ENCODE data around the gene HMGCL.

Gene HMGCL

DNA sequence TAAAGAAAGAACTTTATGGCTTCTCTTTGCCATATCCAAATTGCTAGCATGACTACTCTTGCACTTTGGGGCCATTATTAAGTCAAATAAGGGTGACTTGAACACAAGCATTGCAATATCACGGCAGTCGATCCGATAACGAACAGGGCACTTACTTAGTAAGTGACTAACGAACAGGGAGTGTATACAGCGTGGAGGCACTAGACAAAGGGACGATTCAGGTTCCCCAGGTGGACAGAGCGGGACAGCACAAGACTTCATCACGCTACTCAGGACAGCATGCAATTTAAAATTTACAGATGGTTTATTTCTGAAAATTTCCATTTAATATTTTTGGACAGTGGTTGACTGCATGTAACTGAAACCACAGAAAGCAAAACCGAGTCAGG is 52.4 kb downstream of the HMGCL start:
- DNase-seq: no peak

DNA sequence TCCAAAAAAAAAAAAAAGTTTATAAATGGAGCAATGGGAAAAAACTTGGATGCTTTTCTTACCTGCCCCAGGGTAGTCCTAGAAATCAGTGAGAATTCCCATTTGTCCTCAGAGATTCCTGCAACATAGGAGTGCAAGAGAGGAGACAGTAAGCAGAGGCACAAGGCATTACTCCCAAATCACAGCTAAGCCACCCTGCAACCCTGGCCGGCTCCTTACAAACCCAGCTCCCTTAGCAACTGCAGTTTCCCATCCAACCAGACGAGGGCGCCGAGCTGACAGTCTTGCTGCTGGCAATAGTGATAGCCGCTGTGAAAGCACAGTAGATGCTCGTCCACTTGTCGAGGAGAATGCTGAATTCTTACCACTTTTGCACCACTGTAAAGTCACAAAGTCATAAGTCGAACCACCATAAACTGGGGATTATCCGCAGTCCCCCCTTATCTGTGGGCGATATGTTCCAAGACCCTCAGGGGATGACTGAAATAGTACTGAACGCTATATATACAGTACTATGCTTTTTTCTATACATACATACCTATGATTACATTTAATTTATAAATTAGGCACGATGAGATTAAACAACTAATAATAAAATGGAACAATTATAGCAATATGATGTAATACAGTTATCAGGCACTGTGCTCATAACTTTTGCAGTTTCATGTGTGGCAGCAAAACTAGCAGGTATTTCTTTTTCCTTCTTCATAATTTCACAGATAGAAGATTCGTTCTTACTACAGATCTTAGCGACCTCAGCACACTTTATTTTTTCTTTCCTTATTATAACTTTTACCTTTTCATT is 53.0 kb downstream of the HMGCL start:
- peak; percentile 61 to 65 for DNase-seq

DNA sequence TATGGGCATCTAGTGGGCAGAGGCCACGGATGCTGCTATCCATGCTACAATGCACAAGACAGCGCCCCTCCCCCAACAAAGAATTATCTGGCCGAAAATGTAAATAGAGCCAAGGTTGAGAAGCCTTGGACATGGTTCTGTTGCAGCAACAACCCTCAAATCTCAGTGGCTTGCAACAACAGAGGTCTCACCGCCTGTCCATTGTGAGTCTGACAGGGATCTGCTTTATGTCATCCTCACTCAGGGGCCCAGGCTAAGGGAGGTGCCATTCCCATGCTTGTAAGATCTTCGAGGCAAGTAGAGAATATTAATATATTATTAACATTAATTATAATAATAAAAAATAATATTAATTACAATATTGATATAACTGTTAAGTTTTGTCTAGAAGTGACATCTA is 56.5 kb downstream of the HMGCL start:
- DNase-seq: no peak

DNA sequence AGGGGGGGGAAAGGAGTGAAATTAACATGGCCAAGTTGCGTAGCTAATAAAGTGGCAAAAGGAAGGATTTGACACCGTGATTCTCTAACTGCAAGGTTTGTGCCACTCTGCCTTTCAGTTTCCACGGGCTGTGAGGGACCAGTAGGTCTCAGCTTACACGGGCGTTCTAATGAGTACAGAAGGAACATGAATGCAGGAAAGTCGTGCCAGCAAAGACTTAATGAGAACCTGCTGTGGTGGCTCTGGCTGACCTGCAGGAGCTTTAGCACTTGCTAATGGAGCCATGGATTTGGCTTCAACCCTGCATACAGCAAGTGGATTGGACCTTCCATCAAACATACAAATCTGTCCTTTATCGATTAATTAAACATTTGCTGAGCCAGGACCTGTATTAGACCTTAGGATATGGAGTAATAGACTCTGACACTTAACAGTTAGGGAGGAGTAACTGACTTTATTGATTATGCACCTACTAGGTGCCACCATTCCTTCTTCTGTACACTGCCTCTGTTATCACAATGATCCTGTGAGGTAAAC is 62.1 kb downstream of the HMGCL start:
- DNase-seq: no peak

DNA sequence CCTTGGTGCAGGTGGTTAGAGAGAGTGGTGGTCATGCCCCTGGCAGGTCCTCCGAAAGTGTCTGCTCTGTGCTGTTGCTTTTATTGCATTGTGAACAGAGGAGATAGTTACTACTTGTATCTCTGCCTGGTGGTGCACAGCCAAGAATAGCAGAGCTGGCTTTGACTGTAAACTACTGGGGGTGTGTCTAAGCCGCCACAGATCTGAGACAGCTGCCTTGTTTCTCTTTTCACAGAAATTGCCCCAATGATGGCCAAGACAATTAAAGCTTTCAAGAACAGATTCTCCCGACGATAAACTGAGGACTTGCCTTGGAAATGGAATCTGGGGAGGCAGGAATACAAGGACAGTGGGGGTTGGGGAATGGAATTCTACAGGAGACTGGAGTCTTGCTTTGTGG is 66.0 kb downstream of the HMGCL start:
- no peak for DNase-seq

DNA sequence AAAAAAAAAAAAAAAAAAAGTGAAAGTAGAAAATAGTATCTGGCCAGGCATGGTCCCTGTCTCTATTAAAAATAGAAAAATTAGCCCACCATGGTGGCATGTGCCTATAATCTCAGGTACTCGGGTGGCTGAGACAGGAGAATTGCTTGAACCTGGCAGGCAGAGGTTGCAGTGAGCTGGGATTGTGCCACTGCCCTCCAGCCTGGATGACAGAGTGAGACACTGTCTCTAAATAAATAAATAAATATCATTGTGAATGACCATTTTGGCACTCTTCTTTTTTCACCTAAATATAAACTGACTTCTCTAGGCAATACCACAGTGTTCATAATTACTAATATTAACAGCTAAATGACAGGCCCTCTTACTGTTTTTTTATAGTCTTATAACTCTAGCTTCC is 67.4 kb downstream of the HMGCL start:
- DNase-seq: no peak

- DNase-seq: no peak
These were observed 68.6 kb downstream of the HMGCL start for GRCh38 chr1:23756676-23757075.

DNA sequence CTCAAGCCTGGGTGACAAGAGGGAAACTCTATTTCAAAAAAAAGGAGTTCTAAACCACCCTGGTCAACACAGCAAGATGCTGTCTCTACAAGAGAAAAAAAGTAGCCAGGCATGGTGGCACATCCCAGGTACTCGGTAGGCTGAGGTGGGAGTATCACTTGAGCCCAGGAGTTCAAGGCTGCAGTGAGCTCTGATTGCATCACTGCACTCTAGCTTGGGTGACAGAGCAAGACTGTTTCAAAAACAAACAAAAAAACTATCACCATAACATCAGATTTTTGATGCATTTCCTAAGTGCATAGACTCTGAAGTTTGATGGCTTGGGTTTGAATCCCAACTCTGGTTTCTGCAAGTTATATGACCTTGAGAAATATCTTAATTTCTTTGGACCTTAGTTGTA is 72.3 kb downstream of the HMGCL start:
- DNase-seq: no peak
